SHP77 (cell line): ENCODE measurements around the gene HIPK2.
"Not testable (repeated sequence)": the region's sequence is repeated elsewhere in the genome, so short reads cannot be mapped to it uniquely, and the experiment has no call there.

ENCODE experiments used
- DNase-seq, 2 experiments: peaks; one replicate each; lab custom pipeline; 2025; lab: John Stamatoyannopoulos, UW

Gene HIPK2

GRCh38 chr7:139671967-139672366 lies 105.8 kb downstream of the HIPK2 start:
- no peak for DNase-seq

GRCh38 chr7:139670662-139671061 lies 107.1 kb downstream of the HIPK2 start:
- not testable (repeated sequence) for DNase-seq

GRCh38 chr7:139669106-139670061 lies 108.4 kb downstream of the HIPK2 start:
- DNase-seq, result no peak

- no peak for DNase-seq
Observed at GRCh38 chr7:139667377-139667776, 110.4 kb downstream of the HIPK2 start.

- DNase-seq, result no peak
Observed at GRCh38 chr7:139666501-139666900, 111.3 kb downstream of the HIPK2 start.

GRCh38 chr7:139664434-139664833 lies 113.4 kb downstream of the HIPK2 start:
- no peak for DNase-seq

- DNase-seq, result no peak
Observed at GRCh38 chr7:139663608-139664177, 114.1 kb downstream of the HIPK2 start.

GRCh38 chr7:139661903-139662302 lies 115.9 kb downstream of the HIPK2 start:
- no peak for DNase-seq

- no peak for DNase-seq
Observed at GRCh38 chr7:139661043-139661440, 116.8 kb downstream of the HIPK2 start.

GRCh38 chr7:139660317-139661042 lies 117.3 kb downstream of the HIPK2 start:
- no peak for DNase-seq

GRCh38 chr7:139659922-139660316 lies 117.9 kb downstream of the HIPK2 start:
- DNase-seq, result no peak

- no peak for DNase-seq
Observed at GRCh38 chr7:139658908-139659675, 118.7 kb downstream of the HIPK2 start.

- no peak for DNase-seq
Observed at GRCh38 chr7:139658296-139658695, 119.5 kb downstream of the HIPK2 start.

- DNase-seq, result no peak
Observed at GRCh38 chr7:139657725-139658124, 120.1 kb downstream of the HIPK2 start.

GRCh38 chr7:139656387-139656786 lies 121.4 kb downstream of the HIPK2 start:
- no peak for DNase-seq

- no peak for DNase-seq
Observed at GRCh38 chr7:139655305-139655704, 122.5 kb downstream of the HIPK2 start.

GRCh38 chr7:139654276-139655181 lies 123.3 kb downstream of the HIPK2 start:
- no peak for DNase-seq

- DNase-seq, result no peak
Observed at GRCh38 chr7:139651914-139652313, 125.9 kb downstream of the HIPK2 start.

GRCh38 chr7:139651308-139651707 lies 126.5 kb downstream of the HIPK2 start:
- peak; percentile 4 to 38 for DNase-seq

GRCh38 chr7:139650429-139651100 lies 127.2 kb downstream of the HIPK2 start:
- DNase-seq, result no peak
